ENCODE data around the gene RLF.

The RLF gene

GRCh38 chr1:40161125-40161887 lies at the start of gene RLF:
Gene RLF, plus strand, starts transcription at chr1:40161387. Its CDS starts 13 bp downstream, at chr1:40161400.
- DNase-seq, result peak; percentile 100

GRCh38 chr1:40114400-40114799 lies 46.8 kb upstream of the RLF start:
- DNase-seq, result no peak

GRCh38 chr1:40120128-40120527 lies 41.1 kb upstream of the RLF start:
- no peak for DNase-seq

- peak; percentile 80 for DNase-seq
These were observed 38.3 kb upstream of the RLF start for GRCh38 chr1:40122855-40123254.

- DNase-seq, result no peak
These were observed 30.3 kb upstream of the RLF start for GRCh38 chr1:40130892-40131291.

GRCh38 chr1:40132383-40133311 lies 28.5 kb upstream of the RLF start:
- DNase-seq, result no peak

GRCh38 chr1:40133312-40133665 lies 27.9 kb upstream of the RLF start:
- no peak for DNase-seq

- no peak for DNase-seq
These were observed 27.3 kb upstream of the RLF start for GRCh38 chr1:40133839-40134238.

- no peak for DNase-seq
These were observed 20.8 kb upstream of the RLF start for GRCh38 chr1:40140211-40140973.

- DNase-seq, result peak; percentile 67
These were observed 19.2 kb upstream of the RLF start for GRCh38 chr1:40141878-40142535.

- peak; percentile 99 for DNase-seq
These were observed 17.2 kb upstream of the RLF start for GRCh38 chr1:40143891-40144575.

GRCh38 chr1:40151457-40152079 lies 9.6 kb upstream of the RLF start:
- no peak for DNase-seq

- DNase-seq, result peak; percentile 87
These were observed 8.0 kb upstream of the RLF start for GRCh38 chr1:40153073-40153770.

GRCh38 chr1:40155135-40155534 lies 6.1 kb upstream of the RLF start:
- no peak for DNase-seq

GRCh38 chr1:40155910-40156309 lies 5.3 kb upstream of the RLF start:
- DNase-seq, result peak; percentile 77

- DNase-seq, result no peak
These were observed 422 bp upstream of the RLF start for GRCh38 chr1:40160806-40161124.

GRCh38 chr1:40161888-40162397 lies 756 bp downstream of the RLF start:
- no peak for DNase-seq

GRCh38 chr1:40162753-40163441 lies 1.7 kb downstream of the RLF start:
- DNase-seq, result no peak

GRCh38 chr1:40167317-40167716 lies 6.1 kb downstream of the RLF start:
- DNase-seq, result no peak

GRCh38 chr1:40171036-40171435 lies 9.8 kb downstream of the RLF start:
- DNase-seq, result no peak
